DND-41 (cell line): ENCODE results near the gene UNK.

ENCODE experiments used
- ATAC-seq: fragments of 200-7000 bp; cut with Tn5 transposase; 3 replicates; pipeline ENCODE4 v1.9.1; 2021; ENCODE audit warnings: low read depth; ENCODE audit not compliant: insufficient read depth
- DNase-seq: peaks from one replicate; pipeline ENCODE4 v3.0.0-alpha.2; 2020
- H2AFZ ChIP-seq: 2 replicates; pipeline ENCODE4 v1.6.0; 2012; ENCODE audit warnings: low read depth, low read length
- H3K27ac ChIP-seq: 2 replicates; pipeline ENCODE4 v1.5.1; 2012; ENCODE audit warnings: low read length, inconsistent platforms
- H3K27me3 ChIP-seq: fragments of 200-600 bp; sonication (generic); 2 replicates; pipeline ENCODE4 v1.6.0; 2012; ENCODE audit warnings: low read length, mild to moderate bottlenecking, inconsistent platforms; ENCODE audit not compliant: insufficient read depth, poor library complexity
- H3K36me3 ChIP-seq: 2 replicates; pipeline ENCODE4 v1.5.1; 2012; ENCODE audit warnings: low read length, inconsistent platforms; ENCODE audit not compliant: insufficient read depth
- H3K4me1 ChIP-seq: 2 replicates; pipeline ENCODE4 v1.5.1; 2012; ENCODE audit warnings: mild to moderate bottlenecking, low read length; ENCODE audit not compliant: insufficient read depth
- H3K4me2 ChIP-seq: 2 replicates; pipeline ENCODE4 v1.6.0; 2012; ENCODE audit warnings: mild to moderate bottlenecking, moderate library complexity, low read length, inconsistent platforms; ENCODE audit not compliant: insufficient read depth
- H3K4me3 ChIP-seq, 2 experiments: fragments of 200-600 bp in 1 of 2; shearing (Covaris generic) in 1 of 2; 2 replicates each; pipeline ENCODE4 v1.5.1; 2012 to 2016; ENCODE audit warnings: inconsistent platforms in 2 of 2, low read length in 2 of 2, mild to moderate bottlenecking in 2 of 2, low read depth in 1 of 2, moderate library complexity in 1 of 2
- H3K79me2 ChIP-seq: 2 replicates; pipeline ENCODE4 v1.6.0; 2012; ENCODE audit warnings: low read length, inconsistent platforms; ENCODE audit not compliant: insufficient read depth
- H3K9ac ChIP-seq: 2 replicates; pipeline ENCODE4 v1.6.0; 2012; ENCODE audit warnings: low read depth, mild to moderate bottlenecking, inconsistent platforms, low read length, moderate library complexity
- H3K9me3 ChIP-seq: 2 replicates; pipeline ENCODE4 v1.5.1; 2012; ENCODE audit warnings: low read length, moderate library complexity, mild to moderate bottlenecking, inconsistent platforms; ENCODE audit not compliant: insufficient read depth, severe bottlenecking
- H4K20me1 ChIP-seq: 2 replicates; pipeline ENCODE4 v1.6.0; 2012; ENCODE audit warnings: low read length; ENCODE audit not compliant: insufficient read depth
- CTCF ChIP-seq: IDR thresholded peaks from 2 replicates; pipeline ENCODE4 v1.5.1; 2012; ENCODE audit warnings: borderline replicate concordance, low read length, moderate library complexity, mild to moderate bottlenecking; ENCODE audit not compliant: poor library complexity, severe bottlenecking; ENCODE audit errors: extremely low read depth
- EZH2 ChIP-seq: IDR thresholded peaks from 3 replicates; pipeline ENCODE4 v1.6.1; 2012; ENCODE audit warnings: borderline replicate concordance, low read depth, mild to moderate bottlenecking, moderate library complexity, low read length, inconsistent platforms; ENCODE audit not compliant: severe bottlenecking

Gene UNK

DNA sequence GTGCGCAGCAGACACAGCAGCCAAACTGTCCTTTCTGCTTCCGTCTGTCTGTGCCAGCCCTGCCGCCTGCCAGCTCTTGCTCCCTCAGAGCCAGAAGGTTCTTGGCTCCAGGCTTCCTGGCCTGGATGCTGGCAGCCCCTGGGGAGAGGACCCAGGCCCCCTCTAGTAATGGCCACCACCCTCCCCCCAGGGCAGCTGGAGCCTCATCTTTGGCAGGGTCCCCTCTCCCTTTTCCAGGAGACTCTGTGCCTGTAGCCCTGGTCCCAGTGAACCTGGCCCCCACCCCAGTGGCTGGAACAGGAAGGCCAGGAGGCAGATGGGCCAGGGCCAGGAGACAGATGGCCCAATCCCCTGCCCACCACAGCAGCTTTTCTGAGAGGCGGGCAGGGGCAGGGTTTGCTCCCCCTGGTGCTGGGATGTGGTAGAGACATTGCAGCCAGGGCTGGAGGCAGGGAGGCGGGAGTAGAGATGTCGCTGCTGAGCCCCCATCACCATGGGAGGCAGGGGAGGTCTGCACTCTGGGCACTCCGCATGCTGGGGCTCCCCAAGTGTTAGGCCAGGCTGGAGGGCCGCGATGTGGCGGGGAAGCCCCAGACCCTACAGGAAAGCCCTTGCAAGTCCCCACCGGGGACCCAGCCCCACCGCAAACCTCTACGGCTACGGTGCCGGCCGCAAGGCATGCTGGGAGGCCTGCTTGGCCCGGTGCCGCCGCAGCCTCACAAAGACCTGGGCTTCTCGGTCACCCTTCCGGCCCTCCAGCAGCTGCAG lies 42.9 kb downstream of the UNK start:
- no peaks in the 10 kb centered on the region for H3K27me3 ChIP-seq
- no peak overlapping the region for H3K4me2 ChIP-seq
- H3K79me2 ChIP-seq: no peaks in the 10 kb centered on the region
- peak overlapping the region; percentile 27; the same call in 1 of the 2 replicates for H3K27ac ChIP-seq
- no peak overlapping the region for H3K9ac ChIP-seq
- peaks cover 75% of the 10 kb centered on the region for H3K36me3 ChIP-seq
- H2AFZ ChIP-seq: no peak overlapping the region
- H3K4me3 ChIP-seq: no peak overlapping the region
- TF ChIP-seq EZH2 (no peak), CTCF (peak; percentile 76)
- peaks cover 6% of the 10 kb centered on the region; the same call in 1 of the 2 replicates for H4K20me1 ChIP-seq
- ATAC-seq: peak; percentile 67
- DNase-seq: peak; percentile 61
- H3K4me1 ChIP-seq: no peaks in the 10 kb centered on the region
- H3K9me3 ChIP-seq: no peaks in the 10 kb centered on the region

DNA sequence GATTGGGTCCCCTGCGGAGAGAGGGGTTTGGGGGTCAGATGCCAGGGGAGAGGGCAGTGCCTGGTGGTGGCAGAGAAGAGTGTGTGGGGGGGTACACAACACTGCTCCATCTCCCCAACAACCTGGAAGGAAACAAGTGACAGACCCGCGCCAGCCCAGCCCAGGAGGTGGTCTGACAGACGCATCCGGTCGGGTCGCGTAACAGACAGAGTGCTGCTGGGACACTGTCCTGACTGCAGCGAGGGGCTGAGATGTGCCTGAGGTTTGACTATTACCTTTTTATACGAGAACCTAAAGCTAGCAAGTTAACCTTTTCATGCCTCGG lies 43.4 kb downstream of the UNK start:
- H2AFZ ChIP-seq: no peak overlapping the region

DNA sequence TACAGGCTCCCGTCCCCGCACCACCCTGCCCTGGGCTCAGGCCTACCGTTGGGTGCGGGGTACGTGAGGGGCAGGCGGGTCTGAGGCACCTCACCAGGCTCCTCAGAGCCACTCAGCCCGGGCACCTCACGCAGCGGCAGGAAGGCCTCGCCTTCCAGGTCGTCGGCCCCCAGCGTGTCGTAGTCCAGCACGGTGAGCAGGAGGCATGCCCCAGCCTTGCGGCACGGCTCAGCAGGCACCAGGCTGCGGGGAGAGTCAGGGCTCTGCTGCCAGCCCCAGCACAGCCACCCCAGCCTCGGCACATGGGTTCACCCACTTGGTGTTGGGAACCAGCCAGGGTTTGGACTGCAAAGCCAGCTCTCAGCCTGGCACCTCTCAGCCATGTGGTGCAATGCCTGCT lies 44.1 kb downstream of the UNK start:
- H3K36me3 ChIP-seq: peaks cover 67% of the 10 kb centered on the region
- H2AFZ ChIP-seq: no peak overlapping the region
- no peaks in the 10 kb centered on the region for H3K9me3 ChIP-seq
- no peak for ATAC-seq
- no peaks in the 10 kb centered on the region for H3K27me3 ChIP-seq
- no peak for DNase-seq
- H3K27ac ChIP-seq: no peak overlapping the region
- no peak overlapping the region for H3K9ac ChIP-seq
- no peak overlapping the region for H3K4me3 ChIP-seq
- H3K4me1 ChIP-seq: no peaks in the 10 kb centered on the region
- peaks cover 6% of the 10 kb centered on the region; the same call in 1 of the 2 replicates for H4K20me1 ChIP-seq
- TF ChIP-seq EZH2: no peak
- no peak for TF ChIP-seq CTCF
- no peak overlapping the region for H3K4me2 ChIP-seq
- no peaks in the 10 kb centered on the region for H3K79me2 ChIP-seq

More for the DNA sequence above, 43.4 kb downstream of the UNK start:
- H3K4me3 ChIP-seq: no peak overlapping the region
- no peaks in the 10 kb centered on the region for H3K4me1 ChIP-seq
- DNase-seq: no peak
- peaks cover 70% of the 10 kb centered on the region for H3K36me3 ChIP-seq
- H4K20me1 ChIP-seq: peaks cover 6% of the 10 kb centered on the region; the same call in 1 of the 2 replicates
- no peak overlapping the region for H3K9ac ChIP-seq
- H3K9me3 ChIP-seq: no peaks in the 10 kb centered on the region
- no peak for ATAC-seq
- H3K4me2 ChIP-seq: no peak overlapping the region
- no peak overlapping the region for H3K27ac ChIP-seq
- H3K79me2 ChIP-seq: no peaks in the 10 kb centered on the region
- TF ChIP-seq CTCF (no peak), EZH2 (no peak)
- no peaks in the 10 kb centered on the region for H3K27me3 ChIP-seq
